Islet of Langerhans (tissue), 1 donor: ENCODE data around the gene CLDN22.
A peak's percentile ranks its signal among the peaks of the same experiment; 100 is the strongest.

ENCODE experiments used
- FAIRE-seq: peaks from one replicate; lab custom pipeline; 2011; peaks lifted over from hg19 to GRCh38; lab: Jason Lieb, UNC

The CLDN22 gene

DNA sequence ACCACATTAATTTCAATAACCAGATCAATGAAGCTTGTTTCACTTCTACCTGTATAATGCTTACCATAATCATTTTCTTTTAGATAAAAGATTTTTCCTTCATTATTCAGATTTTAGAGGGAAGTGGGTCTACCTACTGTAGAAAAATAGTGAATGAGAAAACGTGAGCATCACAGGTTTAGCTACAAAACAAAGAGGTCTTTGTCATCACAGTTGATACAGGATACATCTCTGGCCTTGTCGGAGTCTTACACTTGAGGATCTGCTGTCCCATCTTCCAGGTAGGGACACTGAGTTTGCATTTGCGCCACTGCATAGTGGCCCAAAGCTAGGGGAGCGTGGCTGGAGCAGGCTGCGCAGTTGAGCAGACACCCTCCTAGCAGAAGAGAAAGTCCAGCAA, 1.4 kb upstream of the CLDN22 start:
- no peak for FAIRE-seq

DNA sequence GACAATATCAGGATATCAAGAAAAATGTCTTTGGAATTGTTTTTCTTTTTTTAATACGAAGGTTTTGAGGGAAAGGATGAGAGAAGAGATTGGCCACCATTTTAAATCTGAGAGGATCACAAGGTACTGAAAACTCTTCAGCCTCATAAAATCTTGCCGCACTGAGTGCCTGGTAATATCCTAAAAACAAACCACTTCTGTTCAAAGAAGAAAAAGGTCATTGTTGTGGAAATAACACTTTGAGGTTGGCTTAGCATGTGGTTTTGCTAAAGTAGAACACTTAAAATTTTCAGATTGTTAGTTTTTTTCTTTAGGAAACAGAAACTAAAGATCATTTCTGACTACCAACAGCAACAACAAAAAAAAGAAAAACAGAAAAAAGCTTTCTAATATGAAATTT, 1.0 kb upstream of the CLDN22 start:
- FAIRE-seq: no peak

DNA sequence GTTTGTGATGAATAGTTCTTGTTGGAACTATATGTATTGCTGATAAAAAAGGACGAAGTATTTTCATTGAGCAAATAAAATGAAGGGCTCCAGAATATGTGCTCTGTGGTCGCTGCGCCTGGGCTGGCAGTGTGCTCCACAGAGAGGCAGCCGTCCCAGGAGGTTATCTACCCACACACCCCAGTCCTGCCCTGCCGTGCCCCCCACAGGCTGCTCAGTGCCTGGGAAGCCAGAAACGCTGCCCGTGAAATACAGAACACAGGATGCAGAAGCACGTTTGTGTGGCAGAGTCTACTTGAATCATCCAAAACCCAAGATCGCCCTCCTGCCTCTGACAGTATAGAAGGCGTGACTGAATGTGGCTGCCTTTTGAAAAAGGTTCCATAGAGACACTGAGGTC, 1.4 kb downstream of the CLDN22 start:
- no peak for FAIRE-seq

DNA sequence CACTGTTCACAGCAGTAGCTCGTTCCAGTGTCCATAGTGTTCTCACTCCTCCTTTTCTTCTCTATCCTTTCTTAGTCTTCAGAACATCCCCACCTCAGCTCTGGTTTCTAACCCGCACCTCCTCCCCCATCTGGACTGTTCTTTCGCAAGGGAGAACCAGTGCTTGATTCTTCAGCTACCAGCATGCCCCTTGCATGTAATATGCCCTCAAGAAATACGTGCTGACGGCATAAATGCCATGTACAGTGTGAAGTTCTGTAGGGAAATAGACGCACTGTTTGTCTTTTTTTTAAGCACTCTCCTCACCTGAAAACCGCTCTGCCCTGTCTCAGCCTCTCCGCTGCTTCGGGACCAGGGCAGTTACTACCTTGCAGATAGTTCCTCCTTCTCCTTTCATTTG, 5.3 kb downstream of the CLDN22 start:
- FAIRE-seq: no peak

DNA sequence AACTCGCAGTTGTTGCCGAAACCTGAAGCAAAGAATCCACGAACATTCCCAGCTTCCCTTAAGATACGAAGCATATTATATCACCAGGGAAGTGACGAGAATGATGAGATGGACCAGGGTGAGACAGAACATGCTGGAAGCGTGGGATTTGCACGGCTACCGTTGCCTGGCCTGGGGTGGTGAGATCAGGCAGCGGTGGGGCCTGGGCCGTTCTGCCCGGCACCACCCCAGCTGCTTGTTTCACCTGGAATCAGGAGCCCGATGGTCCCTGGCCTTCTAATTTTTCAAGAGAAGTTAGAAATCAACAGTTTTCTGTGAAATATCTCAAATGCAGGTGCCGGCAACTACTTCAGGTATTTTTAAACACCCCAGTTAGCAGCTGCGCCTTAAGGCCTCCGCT, 5.7 kb downstream of the CLDN22 start:
- FAIRE-seq: no peak

DNA sequence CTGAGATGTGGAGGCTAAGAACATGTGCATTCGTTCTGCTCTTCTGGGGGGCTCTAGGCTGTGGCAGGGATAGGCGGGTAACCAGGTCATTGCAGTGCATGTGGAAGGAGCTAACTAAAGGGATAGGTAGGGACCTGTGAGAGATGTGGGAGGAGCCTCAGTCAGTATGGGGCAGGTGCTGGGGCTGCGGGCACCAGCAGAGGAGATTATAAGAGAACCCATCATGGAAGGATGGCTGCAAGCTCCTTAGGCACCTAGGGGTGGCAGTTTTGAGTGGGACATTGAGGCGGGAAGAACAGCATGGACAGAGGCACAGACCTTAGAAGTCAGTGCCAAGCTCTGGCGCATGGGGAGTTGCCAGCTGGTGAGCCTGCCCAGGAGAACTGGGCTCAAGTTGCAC, 7.2 kb downstream of the CLDN22 start:
- no peak for FAIRE-seq

DNA sequence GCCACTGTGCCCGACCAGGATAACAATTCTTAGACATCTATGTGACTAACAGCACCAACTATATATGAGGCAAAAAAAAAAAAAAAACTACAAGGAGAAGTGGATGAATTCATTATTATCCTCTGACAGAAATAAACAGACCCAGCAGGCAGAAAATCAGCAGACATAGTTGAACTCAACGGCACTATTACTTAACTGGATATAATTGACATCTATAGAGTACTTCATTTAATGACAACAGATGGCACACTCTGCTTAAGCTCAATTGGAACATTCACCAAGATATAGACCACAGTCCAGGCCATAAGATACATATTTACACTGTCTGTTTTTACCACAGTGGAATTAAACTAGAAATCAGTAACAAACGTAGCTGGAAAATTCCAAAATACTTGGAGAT, 13.3 kb downstream of the CLDN22 start:
- FAIRE-seq: no peak

DNA sequence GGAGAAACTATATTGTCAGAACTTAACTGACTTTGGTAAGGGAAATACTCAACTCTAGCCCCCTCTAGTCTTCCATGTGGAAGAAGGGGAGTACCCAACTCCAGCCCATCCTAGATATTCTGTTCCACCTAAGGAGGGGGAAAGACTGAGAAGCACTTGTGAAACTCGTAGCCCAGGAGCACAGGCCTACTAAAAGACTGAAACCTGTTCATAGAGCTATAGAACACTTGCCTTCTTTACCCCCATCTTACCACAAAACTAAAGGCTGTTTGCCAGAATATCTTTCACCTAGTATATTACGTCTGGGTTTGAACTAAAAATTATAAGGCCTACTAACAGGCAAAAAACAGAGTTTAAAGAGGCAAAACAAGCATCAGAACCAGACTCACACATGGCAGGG, 15.5 kb downstream of the CLDN22 start:
- FAIRE-seq: no peak

DNA sequence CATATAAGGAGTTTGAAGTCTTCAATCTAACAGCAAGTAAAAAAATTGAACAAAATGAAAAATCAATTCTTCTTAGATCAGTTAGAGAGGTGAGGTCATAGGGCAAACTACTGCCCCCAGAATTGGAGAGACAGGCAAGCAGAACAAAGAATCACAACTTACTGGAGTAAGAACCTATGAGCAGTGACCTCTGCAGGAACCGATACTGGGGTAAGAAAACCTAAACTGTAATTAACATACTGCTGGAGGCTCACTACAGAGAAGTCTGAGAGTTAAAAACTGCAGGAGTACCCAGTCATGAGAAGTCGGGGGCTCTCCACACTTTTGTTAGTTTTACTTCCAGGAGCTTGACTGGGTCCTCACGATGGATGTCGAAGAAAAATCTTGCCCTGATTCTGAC, 16.0 kb downstream of the CLDN22 start:
- FAIRE-seq: no peak

DNA sequence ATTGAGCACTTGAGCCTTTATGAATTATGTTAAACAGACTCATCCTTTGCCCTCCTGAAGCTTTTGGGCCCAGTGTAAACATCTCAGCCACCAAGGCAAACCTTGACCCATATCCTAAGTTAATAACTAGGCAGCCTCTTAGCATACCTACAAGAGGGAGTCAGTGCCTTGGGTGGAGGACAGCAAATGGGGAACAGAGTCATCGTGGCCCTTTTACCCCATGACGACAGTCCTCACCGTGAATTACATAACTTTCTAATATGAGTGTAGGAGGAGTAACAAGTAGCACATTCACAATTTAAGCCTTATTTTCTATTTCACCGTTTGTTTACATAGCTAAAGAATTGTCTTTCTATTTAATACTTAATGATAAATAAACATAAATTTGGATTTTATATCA, 16.8 kb downstream of the CLDN22 start:
- FAIRE-seq: no peak

DNA sequence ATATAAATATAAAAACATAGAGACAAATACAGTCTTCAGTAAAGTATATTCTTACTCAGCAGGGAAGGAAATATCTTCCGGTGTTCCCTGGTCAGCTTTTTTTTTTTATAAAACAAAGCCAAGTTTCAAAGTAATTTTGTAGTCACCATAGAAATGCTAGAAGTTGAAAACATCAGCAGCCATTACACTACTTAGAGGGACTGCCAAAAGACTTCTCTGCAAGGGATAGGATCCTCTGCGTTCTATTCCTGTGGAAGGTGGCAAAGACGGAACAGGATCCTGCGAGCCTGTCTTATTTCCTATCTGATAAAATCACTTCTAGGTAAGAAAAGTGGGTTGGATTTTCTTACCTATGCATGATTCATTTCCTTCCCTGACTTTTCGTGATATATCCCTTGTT, 19.4 kb downstream of the CLDN22 start:
- FAIRE-seq: no peak

DNA sequence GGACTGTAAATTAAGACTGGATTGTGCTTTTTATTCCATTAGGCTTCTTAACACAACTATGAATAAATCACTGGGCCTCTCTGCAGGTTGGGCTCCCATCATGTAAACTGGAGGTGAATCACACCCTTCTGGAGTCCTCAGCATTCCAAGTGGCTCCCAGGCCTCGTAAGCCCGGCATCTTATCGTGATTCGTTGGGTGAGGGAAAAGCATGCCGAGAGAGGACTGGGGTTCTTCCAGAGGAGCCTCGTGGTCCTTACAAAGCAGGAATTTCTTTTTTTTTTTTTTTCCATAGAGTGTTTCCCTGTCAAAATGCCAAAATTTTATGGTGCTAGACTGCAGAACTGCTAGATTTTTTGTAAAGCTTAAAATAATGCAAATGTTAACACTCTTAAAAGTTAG, 20.0 kb downstream of the CLDN22 start:
- no peak for FAIRE-seq

DNA sequence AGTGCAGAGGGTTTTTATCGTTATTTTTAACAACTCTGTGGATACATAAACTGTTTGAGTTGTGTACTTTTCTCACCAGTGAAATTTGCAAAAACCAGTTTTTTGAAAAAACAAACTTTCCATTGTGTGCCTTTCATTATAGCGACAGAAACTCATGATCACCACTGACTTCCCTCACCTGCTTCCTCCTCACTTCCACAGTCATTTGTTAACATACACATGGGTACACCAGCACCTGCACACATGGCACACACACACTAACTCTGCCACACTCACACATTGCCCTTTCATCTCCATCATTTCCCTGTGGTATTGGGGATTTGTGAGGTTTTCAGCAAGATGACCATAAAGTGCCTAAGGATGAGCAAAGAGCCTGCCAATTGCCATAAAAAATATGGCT, 20.6 kb downstream of the CLDN22 start:
- FAIRE-seq: no peak

DNA sequence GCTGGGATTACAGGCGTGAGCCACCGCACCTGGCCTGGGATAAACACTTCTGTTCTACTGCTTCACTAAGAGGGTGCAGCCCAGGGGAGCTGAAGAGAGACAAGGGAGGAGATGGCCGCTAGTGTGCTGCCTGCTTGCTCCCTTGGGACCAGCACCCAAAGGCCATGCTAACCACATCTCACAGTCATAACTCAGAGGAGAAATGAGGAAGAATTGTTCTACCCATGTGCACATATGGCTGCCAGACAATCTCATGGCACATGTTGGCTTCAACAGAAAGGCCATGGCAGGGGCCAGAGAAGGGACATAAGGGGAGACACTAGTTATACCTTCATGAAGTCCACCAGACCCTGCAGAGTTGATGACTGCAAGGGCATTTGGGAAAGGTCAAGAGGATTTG, 22.4 kb downstream of the CLDN22 start:
- FAIRE-seq: no peak

DNA sequence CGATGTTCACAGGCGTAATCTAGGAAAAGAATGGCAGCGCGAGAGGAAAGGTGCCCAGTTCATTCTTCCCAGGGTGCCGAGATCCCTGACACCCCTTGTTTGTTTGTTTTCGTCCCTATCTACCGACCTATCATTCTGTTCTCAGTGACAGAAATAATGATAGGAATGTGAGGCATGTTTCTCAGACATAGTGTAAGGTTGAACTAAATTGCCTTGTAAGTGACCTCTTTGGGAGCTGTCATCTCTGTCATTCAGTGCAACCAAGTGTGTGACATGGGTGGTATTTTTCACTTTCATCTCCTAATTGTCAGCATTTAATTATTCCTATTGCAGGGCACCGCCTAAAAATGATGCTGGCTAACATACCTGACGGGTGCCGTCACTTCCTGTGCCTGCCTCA, 24.4 kb downstream of the CLDN22 start:
- FAIRE-seq: no peak

DNA sequence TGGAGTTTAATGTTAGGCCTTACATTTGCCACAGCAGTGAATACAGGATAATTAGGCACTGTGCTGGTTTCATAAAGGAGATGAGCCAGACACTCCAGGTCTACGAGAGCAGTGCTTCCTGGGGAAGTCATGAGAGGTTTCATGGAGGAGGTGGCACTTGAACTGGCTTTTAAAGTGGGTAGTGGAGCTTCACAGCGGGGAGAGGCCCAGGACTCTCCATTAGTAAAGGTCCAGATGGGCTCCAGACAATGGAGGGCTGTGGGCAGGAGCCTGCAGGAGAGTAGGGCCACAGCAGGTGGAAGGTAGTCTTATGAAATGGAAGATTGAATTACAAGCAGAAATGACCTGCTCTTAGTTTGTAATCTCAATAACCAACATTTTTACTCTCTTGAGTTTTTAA, 29.0 kb downstream of the CLDN22 start:
- no peak for FAIRE-seq

DNA sequence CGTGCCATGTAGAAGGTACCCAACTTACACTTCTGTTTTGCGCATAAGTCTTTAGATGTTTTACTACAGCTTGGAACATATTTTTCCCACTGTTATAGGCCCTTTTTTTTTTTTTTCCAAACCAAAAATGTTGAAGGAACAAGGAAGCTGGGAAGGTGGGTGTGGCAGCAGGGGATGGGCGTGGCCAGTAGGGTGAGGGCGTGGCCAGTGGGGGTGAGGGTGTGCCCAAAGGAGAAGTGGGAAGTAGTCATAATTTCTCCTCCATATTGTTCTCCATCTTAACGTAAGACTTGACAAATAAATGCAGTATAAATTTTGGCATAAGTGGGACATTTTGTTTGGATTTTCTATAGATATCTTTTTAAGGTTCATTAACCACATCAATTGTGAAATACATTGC, 30.4 kb downstream of the CLDN22 start:
- no peak for FAIRE-seq

DNA sequence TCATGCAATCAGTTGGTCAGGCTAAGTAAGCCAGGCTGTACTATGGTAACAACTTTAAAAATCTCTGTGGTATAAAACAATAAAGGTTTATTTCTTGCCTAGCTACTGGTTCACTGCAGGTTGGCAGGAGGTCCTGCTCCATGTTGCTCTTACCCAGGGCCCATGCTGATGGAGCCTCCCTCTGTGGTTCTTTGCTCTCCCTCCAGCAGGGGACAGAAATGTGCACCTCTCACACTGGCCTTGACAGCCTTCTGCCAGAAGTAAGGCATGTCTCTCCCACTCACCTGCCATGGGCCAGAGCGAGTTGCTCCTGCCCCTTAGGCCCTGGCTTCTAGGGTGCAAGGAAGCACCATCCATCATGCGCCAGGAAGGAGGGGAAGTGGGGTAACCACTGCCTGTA, 31.1 kb downstream of the CLDN22 start:
- no peak for FAIRE-seq

DNA sequence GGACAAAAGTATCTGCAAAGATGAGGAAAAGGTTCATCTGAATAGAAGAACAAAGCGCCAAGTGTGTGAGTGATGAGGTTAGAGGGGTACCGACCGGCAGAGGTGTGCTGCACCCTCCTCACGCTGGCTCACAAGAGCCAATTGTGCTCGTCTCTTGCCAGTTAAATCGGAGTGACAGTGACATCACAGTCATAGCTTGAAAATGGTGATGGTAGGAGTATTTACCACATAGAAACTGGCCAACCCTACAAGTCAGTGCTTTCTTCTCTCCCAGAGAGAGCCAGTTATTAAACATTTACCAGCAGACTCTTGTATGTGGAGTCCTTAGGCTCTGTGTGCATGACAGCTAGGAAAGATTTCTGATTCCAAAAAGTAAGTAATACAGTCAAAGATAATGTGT, 32.4 kb downstream of the CLDN22 start:
- no peak for FAIRE-seq

DNA sequence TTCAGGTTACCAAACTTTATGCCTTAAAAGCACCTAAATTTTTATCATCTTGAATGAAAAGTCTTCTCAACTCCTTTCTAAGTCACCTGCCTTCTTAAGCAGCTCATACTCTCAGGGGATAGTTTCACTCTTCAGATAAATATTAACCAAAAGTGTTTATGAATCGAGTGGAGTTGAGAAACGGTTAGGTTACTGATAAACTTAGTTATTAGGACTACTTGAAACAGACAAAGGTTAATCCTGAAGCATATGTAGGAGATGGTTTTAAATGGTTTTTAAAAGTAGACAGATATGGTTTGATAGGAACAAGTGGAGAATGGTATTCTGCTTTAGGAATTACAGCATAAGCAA, 32.8 kb downstream of the CLDN22 start:
- FAIRE-seq: no peak

DNA sequence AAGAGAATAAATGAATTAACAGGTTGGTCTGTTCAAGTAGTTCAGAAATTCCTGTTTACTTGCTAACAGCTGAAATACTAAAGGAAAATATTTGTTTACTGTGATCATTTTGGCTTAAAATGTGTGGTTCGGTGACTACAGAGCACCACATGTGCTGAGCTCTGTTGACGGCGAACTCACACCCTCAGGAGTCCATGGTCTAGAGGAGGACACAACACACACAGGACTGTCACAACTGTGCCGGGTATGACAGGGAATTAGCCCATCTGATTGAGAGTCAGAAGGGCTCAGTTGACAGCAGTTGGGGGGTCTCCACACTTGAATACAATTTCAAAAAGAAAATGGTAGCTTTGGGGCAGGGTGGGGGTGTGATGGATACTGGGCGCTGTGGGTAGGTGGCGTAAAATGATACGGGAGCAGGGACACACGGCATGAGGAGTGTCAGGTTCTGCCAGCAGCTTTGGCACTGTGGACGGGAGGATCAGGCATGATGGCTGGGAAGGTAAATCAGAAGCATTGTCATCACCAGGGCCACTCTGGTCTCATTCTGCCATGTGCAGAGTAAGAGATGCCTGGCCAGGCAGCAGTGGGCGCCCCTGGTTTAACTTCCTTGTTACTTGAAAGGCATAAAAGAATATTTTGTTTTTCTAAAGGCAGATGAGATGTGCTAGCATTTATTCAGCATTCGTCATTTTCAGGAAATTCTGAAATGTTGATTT, 33.3 kb downstream of the CLDN22 start:
- FAIRE-seq: no peak

DNA sequence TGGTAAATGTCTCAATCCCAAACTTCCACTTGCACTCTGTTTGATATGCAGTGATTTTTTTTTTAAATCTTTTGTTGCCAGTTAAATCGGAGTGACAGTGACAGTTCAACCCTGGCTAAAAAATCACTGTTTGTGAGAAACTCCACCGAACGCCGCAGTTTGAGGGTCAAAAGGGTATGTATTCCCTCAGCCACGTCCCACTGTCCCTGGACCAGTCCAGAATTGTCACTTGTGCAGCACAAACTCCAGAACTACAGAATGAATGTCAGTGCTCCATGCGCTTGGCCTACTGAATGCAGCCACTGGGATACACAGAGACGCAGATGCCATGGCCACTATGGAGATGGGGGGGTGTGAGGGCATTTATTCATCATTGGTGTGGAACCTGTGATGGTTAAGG, 34.2 kb downstream of the CLDN22 start:
- no peak for FAIRE-seq

DNA sequence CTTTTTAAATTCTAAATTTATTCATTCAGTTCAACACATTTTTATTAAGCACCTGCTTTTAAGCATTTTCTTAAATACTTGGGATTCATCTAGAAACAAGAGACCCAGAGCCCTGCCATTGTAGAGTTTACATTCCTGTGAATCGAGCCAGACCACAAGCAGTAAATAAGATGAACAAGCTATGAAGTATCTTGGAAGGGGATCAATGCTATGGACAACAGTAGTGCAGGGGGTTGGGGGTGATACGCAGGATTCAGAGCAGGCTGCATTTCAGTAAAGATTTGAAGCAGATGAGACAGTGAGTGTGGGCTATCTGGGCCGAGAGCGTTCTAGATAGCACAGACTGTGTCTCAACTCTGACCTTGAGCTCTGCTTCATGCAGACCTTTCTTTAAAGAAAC, 35.1 kb downstream of the CLDN22 start:
- peak; percentile 60 for FAIRE-seq

DNA sequence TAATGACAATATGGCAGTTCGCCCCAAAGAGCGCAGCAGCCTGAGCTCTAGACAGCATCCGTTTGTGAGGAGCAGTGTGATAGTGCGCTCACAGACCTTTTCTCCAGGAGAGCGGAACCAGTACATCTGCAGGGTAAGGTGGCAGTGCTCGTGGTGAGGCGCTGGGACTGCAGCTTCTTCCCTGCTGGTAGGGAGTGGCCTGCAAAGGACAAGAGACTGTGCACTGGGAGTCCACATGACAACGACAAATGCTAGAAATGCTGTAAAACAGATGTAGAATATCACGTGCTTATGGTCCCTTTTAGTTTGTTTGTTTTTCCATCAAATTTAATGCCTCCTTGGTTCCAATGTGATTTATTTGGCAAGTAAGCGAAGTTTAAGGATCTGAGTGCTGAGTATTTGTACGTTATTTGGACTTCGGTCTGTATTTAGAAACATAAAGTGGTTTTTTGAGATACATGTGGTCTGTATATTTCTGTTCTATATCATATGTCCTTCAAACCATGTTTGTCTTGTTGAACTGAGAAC, 35.8 kb downstream of the CLDN22 start:
- FAIRE-seq: peak; percentile 99

DNA sequence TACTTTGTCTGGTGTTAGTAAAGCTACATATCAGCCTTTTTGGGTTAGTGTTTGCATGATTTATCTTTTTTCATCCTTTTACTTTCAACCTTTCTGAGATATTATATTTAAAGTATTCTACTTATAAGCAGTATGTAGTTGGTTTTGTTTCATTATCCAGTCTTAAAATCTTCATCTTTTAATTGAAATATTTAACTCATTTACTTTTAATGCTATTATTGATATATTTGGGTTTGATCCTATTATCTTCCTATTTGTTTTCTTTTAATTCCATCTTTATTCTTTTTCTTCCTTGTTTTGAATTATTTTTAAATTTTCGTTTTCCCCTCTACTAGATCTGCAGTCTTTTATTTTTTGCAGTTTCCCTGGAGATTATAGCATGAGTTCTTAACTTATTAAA, 44.0 kb downstream of the CLDN22 start:
- no peak for FAIRE-seq
